Endothelial cell of umbilical vein (primary cell): ENCODE measurements around the gene TRIM40. TPM values are rescaled to one million over a fixed set of nuclear protein-coding genes. Genes with fewer than 3 reads are reported as not detected.

ENCODE experiments used
- BruUV-seq: library from RNA; stranded (reverse); fragments of 400-500 nt; replicated peaks from 2 replicates; lab custom pipeline; 2021; lab: Mats Ljungman, UMichigan
- CTCF ChIA-PET: fragments of 300-600, 350-600 bp; sonication (Branson Sonifier 250); formaldehyde crosslinking; loops from one replicate; lab custom pipeline; 2021; ENCODE audit warnings: antibody characterized with exemption, inconsistent platforms; lab: Charles Lee
- POLR2A ChIA-PET: fragments of 300-600, 350-600 bp; sonication (Branson Sonifier 250); formaldehyde crosslinking; loops from one replicate; lab custom pipeline; 2021; ENCODE audit warnings: antibody characterized with exemption, inconsistent platforms; lab: Charles Lee
- DNase-seq: peaks from one replicate; pipeline ENCODE4 v3.0.0-alpha.2; 2011; ENCODE audit warnings: low read depth, low spot score
- FAIRE-seq: peaks from 2 replicates; lab custom pipeline; 2011; peaks lifted over from hg19 to GRCh38; lab: Jason Lieb, UNC
- H2AFZ ChIP-seq: 2 replicates; pipeline ENCODE4 v1.6.0; 2012; ENCODE audit warnings: low read depth, low read length, control low read depth, inconsistent platforms
- H3K27ac ChIP-seq: 2 replicates; pipeline ENCODE4 v1.5.1; 2011; ENCODE audit warnings: low read depth, mild to moderate bottlenecking, control low read depth, low read length, moderate library complexity; ENCODE audit not compliant: insufficient read depth
- H3K27me3 ChIP-seq, 2 experiments: 2 replicates each; pipeline versions ENCODE4 v1.6.0 to v1.6.1; 2011; ENCODE audit warnings: low read length in 2 of 2, mixed read lengths in 1 of 2; ENCODE audit not compliant: control insufficient read depth in 2 of 2, insufficient read depth in 2 of 2
- H3K36me3 ChIP-seq, 2 experiments: 2 replicates in 1 of 2; 3 replicates in 1 of 2; pipeline ENCODE4 v1.5.1; 2011; ENCODE audit warnings: low read length in 2 of 2, mild to moderate bottlenecking in 1 of 2, moderate library complexity in 1 of 2; ENCODE audit not compliant: control insufficient read depth in 2 of 2, insufficient read depth in 2 of 2; ENCODE audit errors: extremely low read depth in 1 of 2
- H3K4me1 ChIP-seq: 3 replicates; pipeline ENCODE4 v1.5.1; 2011; ENCODE audit warnings: mild to moderate bottlenecking, low read length; ENCODE audit not compliant: control insufficient read depth, insufficient read depth; ENCODE audit errors: extremely low read depth
- H3K4me2 ChIP-seq: 2 replicates; pipeline ENCODE4 v1.6.1; 2011; ENCODE audit warnings: low read length, control low read depth, mixed read lengths; ENCODE audit not compliant: insufficient read depth
- H3K4me3 ChIP-seq, 3 experiments: fragments of 200-600 bp in 1 of 3; sonication (generic), shearing (Covaris generic) in 1 of 3; replicated peaks in 1 of 3; 2 replicates each; pipeline ENCODE4 v1.5.1; 2011 to 2016; ENCODE audit warnings: control low read depth in 3 of 3, low read length in 3 of 3, mild to moderate bottlenecking in 2 of 3, inconsistent platforms in 1 of 3, low read depth in 1 of 3, moderate library complexity in 1 of 3; ENCODE audit not compliant: insufficient read depth in 1 of 3
- H3K79me2 ChIP-seq: 2 replicates; pipeline ENCODE4 v1.6.0; 2012; ENCODE audit warnings: low read length, inconsistent platforms; ENCODE audit not compliant: control insufficient read depth, insufficient read depth
- H3K9ac ChIP-seq: replicated peaks from 2 replicates; pipeline ENCODE3; 2011; ENCODE audit warnings: low read length, control low read depth; ENCODE audit not compliant: insufficient read depth; ENCODE audit errors: extremely low read depth
- H3K9me1 ChIP-seq: replicated peaks from 3 replicates; pipeline ENCODE4 v1.6.0; 2011; ENCODE audit warnings: mild to moderate bottlenecking, low read length; ENCODE audit not compliant: control insufficient read depth, insufficient read depth; ENCODE audit errors: extremely low read depth
- H3K9me3 ChIP-seq: replicated peaks from 2 replicates; pipeline ENCODE4 v1.5.1; 2012; ENCODE audit warnings: low read length, inconsistent platforms; ENCODE audit not compliant: control insufficient read depth, insufficient read depth
- H4K20me1 ChIP-seq: replicated peaks from 2 replicates; pipeline ENCODE3; 2011; ENCODE audit warnings: mild to moderate bottlenecking, low read length; ENCODE audit not compliant: control insufficient read depth, insufficient read depth; ENCODE audit errors: extremely low read depth
- FOS ChIP-seq: IDR thresholded peaks from 2 replicates; pipeline ENCODE4 v1.6.1; 2011; ENCODE audit warnings: mild to moderate bottlenecking, low read length, moderate library complexity, borderline replicate concordance; ENCODE audit not compliant: insufficient read depth
- POLR2A ChIP-seq: IDR thresholded peaks from 2 replicates; pipeline ENCODE4 v1.6.1; 2012; ENCODE audit warnings: low read depth, mild to moderate bottlenecking, control low read depth, low read length
- POLR2AphosphoS5 ChIP-seq: IDR thresholded peaks from 2 replicates; pipeline ENCODE4 v1.6.1; 2012; ENCODE audit warnings: low read depth, mild to moderate bottlenecking, control low read depth, low read length, moderate library complexity; ENCODE audit not compliant: insufficient read depth
- dilution Hi-C: fragments of 300-500 bp; cut with MboI; formaldehyde crosslinking; loops from one replicate; pipeline ENCODE4 v1.15.0; 2019; ENCODE audit warnings: low sequenced_read_pairs; ENCODE audit not compliant: extremely low pct_ligation_motif_present
- intact Hi-C: fragments of 100-400 bp; cut with micrococcal nuclease; formaldehyde crosslinking; loops from one replicate; pipeline ENCODE4 v1.10.0; 2022
- polyA plus RNA-seq, 4 experiments: library from polyadenylated mRNA; depleted of rRNA in 3 of 4; stranded (reverse) in 3 of 4; unstranded in 1 of 4; fragments of >200 nt; gene quantifications; 2 replicates each; pipeline versions ENCODE4 v1.2.1 to v1.2.3, GENCODE V29; 2011 to 2012; ENCODE audit warnings: missing spikeins in 1 of 4
- total RNA-seq: library from RNA; stranded (reverse); gene quantifications from 2 replicates; pipeline ENCODE4 v1.2.3, GENCODE V29; 2021
- TF ChIP-seq, protein P1 (sequence below): IDR thresholded peaks from 2 replicates; pipeline ENCODE4 v1.6.1; 2011; ENCODE audit not compliant: insufficient read depth, insufficient read length

Gene TRIM40
- total and polyA plus RNA-seq, 2 donors (not counting 3 experiments of a cell fraction or from before 2014, with no cell fraction given), result not detected

DNA sequence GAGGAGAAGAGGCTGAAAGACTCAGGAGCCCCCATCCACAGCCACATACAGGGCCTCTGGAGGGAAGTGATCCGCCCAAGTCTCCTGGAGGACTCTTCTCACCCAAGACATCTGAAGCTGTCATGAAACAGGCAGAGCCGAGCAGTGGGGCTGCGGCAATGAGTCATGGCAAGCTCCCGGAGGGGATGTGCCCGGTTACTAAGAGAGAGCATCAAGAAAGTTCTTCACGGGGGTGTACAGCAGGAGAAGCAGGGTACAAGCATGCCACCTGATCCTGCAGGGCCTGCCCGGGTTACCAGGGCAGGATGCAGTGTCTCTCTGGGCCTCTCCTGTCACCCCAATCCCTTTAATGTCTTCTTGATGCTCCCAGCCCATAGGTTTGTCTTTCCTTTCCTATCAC, 56.1 kb downstream of the TRIM40 start:
- FAIRE-seq, result no peak
- no peak for TF ChIP-seq POLR2A
- TF ChIP-seq, protein P1, sequence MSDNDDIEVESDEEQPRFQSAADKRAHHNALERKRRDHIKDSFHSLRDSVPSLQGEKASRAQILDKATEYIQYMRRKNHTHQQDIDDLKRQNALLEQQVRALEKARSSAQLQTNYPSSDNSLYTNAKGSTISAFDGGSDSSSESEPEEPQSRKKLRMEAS, result no peak
- TF ChIP-seq POLR2AphosphoS5, result no peak
- DNase-seq, result no peak
- H3K9ac ChIP-seq, result no peak overlapping the region
- no peaks in the 10 kb centered on the region for H3K9me1 ChIP-seq
- H3K79me2 ChIP-seq, result no peaks in the 10 kb centered on the region
- no peaks in the 10 kb centered on the region for H3K27me3 ChIP-seq
- ChIA-PET CTCF (no interaction called here), POLR2A (no interaction called here)
- H3K4me2 ChIP-seq, result no peak overlapping the region
- H3K36me3 ChIP-seq, result peaks cover 13 to 24% of the 10 kb centered on the region in 2 experiments
- no TSS peak for BruUV-seq
- H4K20me1 ChIP-seq, result no peaks in the 10 kb centered on the region
- intact Hi-C loops (no loop called here), dilution Hi-C loops (no loop called here)
- H3K4me3 ChIP-seq, result no peak overlapping the region
- H2AFZ ChIP-seq, result no peak overlapping the region
- H3K9me3 ChIP-seq, result no peaks in the 10 kb centered on the region
- H3K4me1 ChIP-seq, result no peaks in the 10 kb centered on the region
- no peak overlapping the region for H3K27ac ChIP-seq

DNA sequence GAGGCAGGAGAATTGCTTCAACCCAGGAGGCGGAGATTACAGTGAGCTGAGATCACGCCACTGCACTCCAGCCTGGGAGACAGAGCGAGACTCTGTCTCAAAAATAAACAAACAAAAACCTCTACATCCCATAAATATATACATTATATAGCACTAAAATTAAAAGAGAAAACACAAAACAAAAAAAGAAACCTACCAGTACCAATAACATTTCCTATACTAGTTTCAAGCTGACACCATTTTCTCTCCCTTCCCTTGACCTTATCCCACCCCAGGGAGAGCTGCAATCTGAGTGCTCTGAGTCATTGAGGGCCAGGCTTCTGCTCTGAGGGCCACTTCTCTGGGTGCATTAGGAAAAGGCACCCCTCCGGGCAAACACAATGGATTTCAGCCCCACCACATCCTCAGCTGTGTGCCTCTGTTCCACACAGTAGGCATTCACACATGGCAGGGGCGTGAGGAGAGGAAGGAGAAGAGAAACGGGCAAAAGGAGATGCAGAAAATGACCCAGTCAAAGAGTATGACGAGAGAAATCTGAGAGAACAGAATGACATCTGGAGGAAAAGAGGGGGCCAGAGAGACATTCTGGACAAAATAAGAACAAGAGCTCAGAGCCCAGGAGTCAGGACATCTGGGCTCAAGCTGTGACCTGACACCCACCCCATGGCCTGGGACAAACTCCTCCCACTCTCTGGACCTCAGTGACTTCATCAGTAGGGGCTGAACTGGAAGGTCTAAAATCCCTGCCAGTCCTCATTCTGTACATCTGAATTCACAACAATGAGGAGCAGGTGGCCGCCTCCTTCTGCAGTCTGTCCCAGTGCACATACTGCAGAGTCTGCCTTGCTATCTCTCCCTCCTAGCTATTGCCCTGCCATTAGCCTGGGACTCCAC, 59.1 kb downstream of the TRIM40 start:
- no peak overlapping the region for H3K4me3 ChIP-seq
- H3K27ac ChIP-seq, result no peak overlapping the region
- no peaks in the 10 kb centered on the region for H3K9me3 ChIP-seq
- DNase-seq (no peak), FAIRE-seq (no peak)
- intact Hi-C loops, result no loop called here
- H3K4me1 ChIP-seq, result no peaks in the 10 kb centered on the region
- TF ChIP-seq FOS, result no peak
- H4K20me1 ChIP-seq, result no peaks in the 10 kb centered on the region
- dilution Hi-C loops, result no loop called here
- no peak overlapping the region for H3K9ac ChIP-seq
- ChIA-PET POLR2A (no interaction called here), CTCF (interaction anchor here (1.2 to 1.3 kb wide), 2 partner anchors 21 to 92 kb away, joined by 3 to 4 read pairs; no protein-coding TSS in a partner anchor)
- H3K4me2 ChIP-seq, result no peak overlapping the region
- peaks cover 9 to 28% of the 10 kb centered on the region in 2 experiments for H3K36me3 ChIP-seq
- no peaks in the 10 kb centered on the region for H3K9me1 ChIP-seq
- no peaks in the 10 kb centered on the region for H3K27me3 ChIP-seq
- H3K79me2 ChIP-seq, result no peaks in the 10 kb centered on the region
- H2AFZ ChIP-seq, result no peak overlapping the region
- BruUV-seq, result no TSS peak
